ENCODE data around the gene EIF1B. TPM values are rescaled to one million over a fixed set of nuclear protein-coding genes. Genes with fewer than 3 reads are reported as not detected.
A peak's percentile ranks its signal among the peaks of the same experiment; 100 is the strongest.

The EIF1B gene
- total and polyA plus RNA-seq, 2 of the 13 experiments (the other 11 are each of a cell fraction or from before 2014, with no cell fraction given) = 12.7 to 29.1 TPM

- intact Hi-C loops (cut with micrococcal nuclease; ENCODE audit: unreplicated experiment) (no loop called here), in situ Hi-C loops (cut with HindIII; ENCODE audit: extremely low pct_ligation_motif_present, low pct_unique_long_range_greater_than_20kb) (no loop called here)
- TF ChIP-seq SP5 (CRISPR knock-in tag; IDR thresholded peaks at IDR 0.05; ENCODE audit: borderline replicate concordance, low read depth) = no peak
- no peak for TF ChIP-seq ZNF180 (CRISPR knock-in tag; IDR thresholded peaks at IDR 0.05; ENCODE audit: borderline replicate concordance, low read depth)
- no peak for TF ChIP-seq KAT2B (IDR thresholded peaks at IDR 0.05; ENCODE audit: borderline replicate concordance, low read depth, low read length)
- TF ChIP-seq ZNF10 (CRISPR knock-in tag; IDR thresholded peaks at IDR 0.05; ENCODE audit: borderline replicate concordance, low read depth) = no peak
- no peak for TF ChIP-seq ZNF496 (CRISPR knock-in tag; IDR thresholded peaks at IDR 0.05; ENCODE audit: insufficient replicate concordance)
- no peak for TF ChIP-seq TERF1 (CRISPR knock-in tag; IDR thresholded peaks at IDR 0.05)
- no peak for TF ChIP-seq ZNF7 (CRISPR knock-in tag; IDR thresholded peaks at IDR 0.05)
- TF ChIP-seq FOXA3 (CRISPR knock-in tag; IDR thresholded peaks at IDR 0.05) = no peak
- H3K27ac ChIP-seq (ENCODE audit: extremely low read length, insufficient read depth, low read length) = no peak overlapping the region
- H3K4me2 ChIP-seq (ENCODE audit: low read depth, low read length) = no peak overlapping the region
- WGBS (ENCODE audit: low lambda C conversion rate) = 64% methylated on average over 2 of the region's 2 CpGs
- H3K4me3 ChIP-seq (replicated peaks in 1 of 3; ENCODE audit: insufficient read depth in 1 of 3, low read depth in 2 of 3, low read length in 3 of 3) = no peak overlapping the region
- DNase-seq (ENCODE audit: low spot score) = no peak
- no peak for ATAC-seq
- H4K20me1 ChIP-seq (ENCODE audit: insufficient read depth, low read length) = no peaks in the 10 kb centered on the region
- H3K79me2 ChIP-seq (ENCODE audit: insufficient read depth, low read length) = no peaks in the 10 kb centered on the region
- FAIRE-seq = no peak
- no peak overlapping the region for H2AFZ ChIP-seq (ENCODE audit: low read length)
- no peaks in the 10 kb centered on the region for H3K36me3 ChIP-seq (replicated peaks in 1 of 2; ENCODE audit: control insufficient read depth in 1 of 2, insufficient read depth in 2 of 2, low read length in 2 of 2)
- POLR2A ChIA-PET = no interaction called here
- peaks cover 10% of the 10 kb centered on the region; the same call in 1 of the 2 replicates for H3K4me1 ChIP-seq (ENCODE audit: insufficient read depth, low read length)
- no peaks in the 10 kb centered on the region for H3K9me3 ChIP-seq (ENCODE audit: low read length)
- H3K27me3 ChIP-seq (ENCODE audit: control insufficient read depth in 1 of 2, insufficient read depth in 2 of 2, low read length in 2 of 2) = no peaks in the 10 kb centered on the region
- H3K9ac ChIP-seq (ENCODE audit: insufficient read depth, low read depth, low read length) = no peak overlapping the region
- CTCF ChIA-PET (ENCODE audit: low intra/inter-chr PET ratio, low total read pairs) = no interaction called here
- BruUV-seq (replicated peaks) = no TSS peak
Measured at GRCh38 chr3:40287248-40287647, 22.3 kb upstream of the EIF1B start.

- peak; percentile 93 for ATAC-seq
- no peaks in the 10 kb centered on the region for H3K79me2 ChIP-seq (ENCODE audit: insufficient read depth, low read length)
- WGBS (ENCODE audit: low lambda C conversion rate) = 57% methylated on average over 5 of the region's 6 CpGs
Measured at GRCh38 chr3:40290396-40290795, 19.1 kb upstream of the EIF1B start.

More at GRCh38 chr3:40290396-40290795, 19.1 kb upstream of the EIF1B start:
- no TSS peak for BruUV-seq (replicated peaks)
- H4K20me1 ChIP-seq (ENCODE audit: insufficient read depth, low read length) = no peaks in the 10 kb centered on the region
- FAIRE-seq (no peak), DNase-seq (ENCODE audit: low spot score) (peak; percentile 6)
- no peak for TF ChIP-seq PHF5A (CRISPR knock-in tag; IDR thresholded peaks at IDR 0.05; ENCODE audit: low read depth, unreplicated experiment)
- TF ChIP-seq HBP1 (CRISPR knock-in tag; IDR thresholded peaks at IDR 0.05; ENCODE audit: low read depth) = no peak
- no peak for TF ChIP-seq ZNF570 (CRISPR knock-in tag; IDR thresholded peaks at IDR 0.05; ENCODE audit: borderline replicate concordance)
- TF ChIP-seq KDM1A (CRISPR knock-in tag; IDR thresholded peaks at IDR 0.05) = no peak
- TF ChIP-seq ZNF7 (CRISPR knock-in tag; IDR thresholded peaks at IDR 0.05) = peak; percentile 81
- no peak for TF ChIP-seq ZNF326 (CRISPR knock-in tag; IDR thresholded peaks at IDR 0.05; ENCODE audit: borderline replicate concordance)
- intact Hi-C loops (cut with micrococcal nuclease; ENCODE audit: unreplicated experiment) = loop anchor here (10.0 kb wide), 1 partner anchor 376 kb away; no protein-coding TSS in a partner anchor
- H3K9me3 ChIP-seq (ENCODE audit: low read length) = no peaks in the 10 kb centered on the region
- H3K4me2 ChIP-seq (ENCODE audit: low read depth, low read length) = peak overlapping the region; percentile 46
- in situ Hi-C loops (cut with HindIII; ENCODE audit: extremely low pct_ligation_motif_present, low pct_unique_long_range_greater_than_20kb) = no loop called here
- H3K27ac ChIP-seq (ENCODE audit: extremely low read length, insufficient read depth, low read length) = no peak overlapping the region
- H3K4me3 ChIP-seq (replicated peaks in 1 of 3; ENCODE audit: insufficient read depth in 1 of 3, low read depth in 2 of 3, low read length in 3 of 3) = peak overlapping the region in 2 of 3 experiments; percentile 11 to 17; a peak in 1 of 6 replicates
- no peaks in the 10 kb centered on the region for H3K27me3 ChIP-seq (ENCODE audit: control insufficient read depth in 1 of 2, insufficient read depth in 2 of 2, low read length in 2 of 2)
- H2AFZ ChIP-seq (ENCODE audit: low read length) = no peak overlapping the region
- H3K36me3 ChIP-seq (replicated peaks in 1 of 2; ENCODE audit: control insufficient read depth in 1 of 2, insufficient read depth in 2 of 2, low read length in 2 of 2) = no peaks in the 10 kb centered on the region
- POLR2A ChIA-PET = interaction anchor here (1.2 kb wide), 1 partner anchor 19 kb away, joined by 9 read pairs; no protein-coding TSS in a partner anchor
- no peak overlapping the region for H3K9ac ChIP-seq (ENCODE audit: insufficient read depth, low read depth, low read length)
- peaks cover 10% of the 10 kb centered on the region; the same call in 1 of the 2 replicates for H3K4me1 ChIP-seq (ENCODE audit: insufficient read depth, low read length)
- CTCF ChIA-PET (ENCODE audit: low intra/inter-chr PET ratio, low total read pairs) = no interaction called here

Data from HepG2 (cell line).